AG10803 (cell line): Measurements from ENCODE around the gene GSN.

ENCODE experiments used
- DNase-seq: peaks from one replicate; pipeline ENCODE4 v3.0.0; 2010; ENCODE audit warnings: low read depth
- H3K4me3 ChIP-seq: 2 replicates; pipeline ENCODE4 v1.5.1; 2011; ENCODE audit warnings: mild to moderate bottlenecking, low read length, control low read depth
- CTCF ChIP-seq: conservative IDR thresholded peaks from 2 replicates; pipeline ENCODE4 v1.5.1; 2011; ENCODE audit warnings: mild to moderate bottlenecking, low read length, control low read depth, inconsistent platforms

The GSN gene

DNA sequence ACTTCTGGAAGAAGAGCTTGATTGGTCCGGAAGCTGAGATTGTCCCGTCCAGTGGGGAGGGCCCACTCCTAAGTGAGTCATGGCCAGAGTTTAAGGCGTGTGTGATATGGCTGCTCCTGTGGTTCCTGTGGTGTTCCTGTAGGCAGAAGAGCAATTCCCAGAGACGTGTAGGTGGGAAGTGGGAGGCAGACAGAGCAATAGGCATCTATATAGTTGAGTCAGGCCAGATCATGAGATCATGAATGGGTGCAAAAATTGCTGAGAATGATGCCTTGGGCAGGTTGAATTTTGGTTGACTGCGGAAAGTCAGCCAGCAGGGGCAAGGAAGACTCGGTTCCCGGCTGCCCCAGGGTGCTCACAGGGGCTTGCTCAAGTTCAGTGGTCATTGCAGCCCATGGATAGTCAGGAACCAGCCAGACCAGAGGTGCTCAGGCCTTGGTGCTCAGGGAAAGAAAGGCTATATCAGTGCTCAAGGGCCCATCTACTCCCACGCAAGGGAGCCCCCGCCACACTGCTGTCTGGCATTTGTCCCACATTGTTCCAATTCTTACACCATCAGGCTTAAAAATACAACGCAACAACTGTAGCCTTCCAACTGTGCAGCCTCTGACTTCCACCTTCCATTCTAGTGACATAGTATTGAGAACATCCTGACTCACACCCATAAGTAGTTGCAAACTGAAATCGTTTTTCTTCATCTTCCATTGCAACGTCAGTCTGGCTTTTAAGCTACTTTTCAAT, 21.0 kb upstream of the GSN start:
- H3K4me3 ChIP-seq: no peak overlapping the region
- TF ChIP-seq CTCF: no peak
- DNase-seq: peak; percentile 93

DNA sequence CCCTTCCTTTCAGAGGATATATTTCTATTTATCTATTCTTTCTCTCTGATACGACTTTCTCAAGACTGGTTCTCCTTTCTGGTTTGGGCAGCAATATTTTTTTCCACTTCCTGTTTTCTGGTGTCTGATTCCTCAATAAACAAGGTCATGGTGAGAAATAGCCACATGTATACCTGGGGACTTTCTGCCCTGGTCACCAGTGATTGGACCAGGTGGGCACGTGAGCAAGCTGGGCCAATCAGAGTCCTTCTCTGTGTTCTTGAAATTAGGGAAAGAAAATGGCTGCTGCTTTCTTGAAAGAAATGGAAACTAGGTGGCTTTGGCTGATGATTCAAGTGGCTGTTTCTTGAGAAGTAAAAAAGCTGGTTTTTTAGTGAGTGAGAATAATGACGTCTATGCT, 18.4 kb upstream of the GSN start:
- no peak for TF ChIP-seq CTCF
- H3K4me3 ChIP-seq: no peak overlapping the region
- no peak for DNase-seq

- DNase-seq: no peak
- no peak for TF ChIP-seq CTCF
- no peak overlapping the region for H3K4me3 ChIP-seq
Measured at GRCh38 chr9:121252104-121252851, 15.7 kb upstream of the GSN start.

GRCh38 chr9:121253162-121253561, 14.8 kb upstream of the GSN start:
- no peak for DNase-seq
- no peak for TF ChIP-seq CTCF
- no peak overlapping the region for H3K4me3 ChIP-seq

DNA sequence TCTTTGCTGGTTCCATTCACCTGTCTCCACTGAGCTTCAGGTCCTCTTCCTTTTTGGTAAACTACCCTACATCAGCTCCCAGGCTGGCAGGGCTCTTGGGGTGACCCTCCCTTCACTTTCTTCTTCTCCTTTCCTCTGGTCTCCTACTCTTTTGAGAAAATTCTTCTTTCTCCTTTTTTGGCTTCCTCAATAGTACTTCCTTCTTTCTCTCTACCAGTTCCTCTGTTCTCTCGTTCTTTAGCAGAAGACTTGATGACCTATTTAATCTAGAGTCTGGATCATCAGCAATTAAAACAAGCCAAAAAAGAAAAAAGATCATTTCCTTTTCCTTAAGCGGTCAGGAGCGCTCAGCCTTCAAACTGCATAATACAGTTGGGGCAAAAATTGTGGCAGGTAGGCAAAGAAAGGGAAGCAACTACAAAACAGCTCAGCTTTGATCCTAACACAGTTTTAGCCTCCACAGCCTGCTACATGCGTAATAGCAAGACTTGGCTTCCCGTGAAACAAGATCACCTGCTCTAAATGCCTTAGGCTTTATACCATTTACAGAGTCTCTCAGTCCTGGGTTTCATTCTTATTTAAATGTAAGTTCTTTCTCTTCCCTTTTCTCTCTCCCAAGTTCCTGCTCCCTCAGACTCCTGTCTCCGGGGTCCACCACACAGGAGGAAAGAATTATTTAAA, 14.0 kb upstream of the GSN start:
- H3K4me3 ChIP-seq: no peak overlapping the region
- no peak for DNase-seq
- TF ChIP-seq CTCF: no peak

DNA sequence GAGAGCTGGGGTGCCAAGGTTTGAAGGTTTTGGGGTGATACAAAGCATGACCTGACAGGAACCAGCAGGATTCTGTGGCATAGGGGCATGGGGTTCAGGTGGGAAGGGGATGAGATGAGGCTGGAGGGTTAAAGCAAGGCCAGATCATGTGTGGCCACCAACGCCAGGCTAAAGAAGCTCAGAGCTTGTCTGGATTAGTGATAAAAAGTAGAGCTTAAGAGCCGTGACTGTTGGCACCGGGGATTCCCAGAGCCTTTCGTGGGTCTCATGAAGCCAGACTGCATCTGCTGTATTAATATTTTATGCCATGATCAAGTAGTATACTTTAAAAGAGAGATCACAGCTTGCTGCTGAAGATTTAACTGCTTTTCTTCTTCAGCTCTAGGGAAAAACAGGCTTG, 8.5 kb upstream of the GSN start:
- no peak overlapping the region for H3K4me3 ChIP-seq
- DNase-seq: no peak
- no peak for TF ChIP-seq CTCF
